IMR-90 (cell line): ENCODE measurements around the gene CETP. TPM values are rescaled to one million over a fixed set of nuclear protein-coding genes. Genes with fewer than 3 reads are reported as not detected.

ENCODE experiments used
- ATAC-seq: fragments of 200-7000 bp; cut with Tn5 transposase; 2 replicates; pipeline ENCODE4 v1.9.1; 2020; ENCODE audit warnings: low read depth, mild to moderate bottlenecking, moderate library complexity
- BruUV-seq: library from RNA; stranded (reverse); fragments of 400-500 nt; replicated peaks from 2 replicates; lab custom pipeline; 2021; lab: Mats Ljungman, UMichigan
- CTCF ChIA-PET: fragments of 300-600 bp; formaldehyde crosslinking; extraction: SDS; loops from one replicate; lab custom pipeline; 2021; ENCODE audit warnings: antibody characterized with exemption; lab: Yijun Ruan, JAX
- POLR2A ChIA-PET: fragments of 300-600 bp; sonication (Branson Sonifier 250); formaldehyde crosslinking; loops from one replicate; lab custom pipeline; 2022; ENCODE audit warnings: antibody characterized with exemption; ENCODE audit not compliant: unreplicated experiment; lab: Charles Lee
- DNase-seq: peaks from one replicate; pipeline ENCODE4 v3.0.0; 2013
- H2AFZ ChIP-seq: replicated peaks from 2 replicates; pipeline ENCODE3; 2013; ENCODE audit warnings: low read length, mild to moderate bottlenecking; ENCODE audit not compliant: poor library complexity
- H2AK5ac ChIP-seq: 2 replicates; pipeline ENCODE4 v1.6.1; 2013; ENCODE audit warnings: low read depth, low read length, inconsistent platforms
- H2AK9ac ChIP-seq: replicated peaks from 2 replicates; pipeline ENCODE3; 2013; ENCODE audit warnings: mild to moderate bottlenecking, low read depth, low read length, moderate library complexity; ENCODE audit not compliant: poor library complexity
- H2BK120ac ChIP-seq: 2 replicates; pipeline ENCODE4 v1.6.1; 2013; ENCODE audit warnings: low read depth, low read length, inconsistent platforms
- H2BK15ac ChIP-seq: 3 replicates; pipeline ENCODE4 v1.6.1; 2013; ENCODE audit warnings: low read depth, low read length, inconsistent platforms
- H2BK20ac ChIP-seq: 2 replicates; pipeline ENCODE4 v1.6.1; 2013; ENCODE audit warnings: low read depth, mild to moderate bottlenecking, inconsistent platforms, low read length, moderate library complexity
- H2BK5ac ChIP-seq: 2 replicates; pipeline ENCODE4 v1.6.1; 2013; ENCODE audit warnings: mild to moderate bottlenecking, low read depth, low read length, inconsistent platforms; ENCODE audit not compliant: poor library complexity, severe bottlenecking
- H3K14ac ChIP-seq: replicated peaks from 2 replicates; pipeline ENCODE4 v1.6.1; 2013; ENCODE audit warnings: low read depth, low read length, inconsistent platforms
- H3K18ac ChIP-seq: 2 replicates; pipeline ENCODE4 v1.6.1; 2013; ENCODE audit warnings: low read depth, low read length, control low read depth
- H3K23ac ChIP-seq: 2 replicates; pipeline ENCODE4 v1.6.1; 2013; ENCODE audit warnings: low read depth, low read length, inconsistent platforms
- H3K27ac ChIP-seq: 2 replicates; pipeline ENCODE4 v1.5.1; 2013; ENCODE audit warnings: mild to moderate bottlenecking, control low read depth, low read length; ENCODE audit not compliant: insufficient read depth
- H3K27me3 ChIP-seq: 2 replicates; pipeline ENCODE4 v1.6.1; 2013; ENCODE audit warnings: low read length; ENCODE audit not compliant: control insufficient read depth, insufficient read depth
- H3K36me3 ChIP-seq: 2 replicates; pipeline ENCODE4 v1.6.1; 2013; ENCODE audit warnings: low read length, mixed read lengths; ENCODE audit not compliant: control insufficient read depth, insufficient read depth
- H3K4ac ChIP-seq: 2 replicates; pipeline ENCODE4 v1.6.1; 2013; ENCODE audit warnings: low read depth, low read length, inconsistent platforms
- H3K4me1 ChIP-seq: 2 replicates; pipeline ENCODE4 v1.6.1; 2013; ENCODE audit warnings: low read length, mixed read lengths; ENCODE audit not compliant: control insufficient read depth, insufficient read depth
- H3K4me2 ChIP-seq: 2 replicates; pipeline ENCODE4 v1.6.1; 2013; ENCODE audit warnings: low read depth, mild to moderate bottlenecking, control low read depth, low read length, moderate library complexity
- H3K4me3 ChIP-seq: 2 replicates; pipeline ENCODE4 v1.5.1; 2013; ENCODE audit warnings: low read depth, mild to moderate bottlenecking, control low read depth, low read length, moderate library complexity; ENCODE audit not compliant: insufficient read depth
- H3K56ac ChIP-seq: 2 replicates; pipeline ENCODE4 v1.6.1; 2013; ENCODE audit warnings: low read length, inconsistent platforms; ENCODE audit not compliant: insufficient read depth; ENCODE audit errors: extremely low read depth
- H3K79me1 ChIP-seq, 2 experiments: 2 replicates each; pipeline ENCODE4 v1.6.1; 2013; ENCODE audit warnings: low read length in 2 of 2, inconsistent platforms in 1 of 2, low read depth in 1 of 2
- H3K9ac ChIP-seq: 2 replicates; pipeline ENCODE4 v1.6.1; 2013; ENCODE audit warnings: low read depth, low read length, control low read depth
- H3K9me1 ChIP-seq: 2 replicates; pipeline ENCODE4 v1.6.1; 2013; ENCODE audit warnings: low read length, inconsistent platforms; ENCODE audit not compliant: insufficient read depth
- H3K9me3 ChIP-seq: 2 replicates; pipeline ENCODE4 v1.6.1; 2013; ENCODE audit warnings: low read length; ENCODE audit not compliant: control insufficient read depth, insufficient read depth
- H4K20me1 ChIP-seq: 2 replicates; pipeline ENCODE4 v1.6.1; 2013; ENCODE audit warnings: low read length, inconsistent platforms; ENCODE audit not compliant: insufficient read depth
- H4K5ac ChIP-seq: 2 replicates; pipeline ENCODE4 v1.6.1; 2013; ENCODE audit warnings: mild to moderate bottlenecking, low read depth, low read length, control low read depth
- H4K8ac ChIP-seq, 2 experiments: 2 replicates each; pipeline ENCODE4 v1.6.1; 2013; ENCODE audit warnings: low read depth in 2 of 2, low read length in 2 of 2, control low read depth in 1 of 2, inconsistent platforms in 1 of 2
- H4K91ac ChIP-seq: 2 replicates; pipeline ENCODE4 v1.6.1; 2013; ENCODE audit warnings: low read depth, low read length, inconsistent platforms; ENCODE audit not compliant: insufficient read depth
- FOS ChIP-seq: fragments of 150-350 bp; IDR thresholded peaks from 2 replicates; pipeline ENCODE4 v1.6.1; 2016; ENCODE audit warnings: low read depth, low read length
- POLR2A ChIP-seq: IDR thresholded peaks from 2 replicates; pipeline ENCODE4 v1.6.1; 2012; ENCODE audit warnings: mild to moderate bottlenecking, low read depth, low read length
- WGBS, 2 experiments: methylation state at CpG; one replicate each; pipeline versions ENCODE4 v1.1.5 to v1.1.7; 2013; ENCODE audit warnings: missing lambda C conversion rate in 2 of 2; ENCODE audit not compliant: insufficient read length in 1 of 2; ENCODE audit errors: extremely low coverage in 2 of 2; 5-methylcytosine and 5-hydroxymethylcytosine counted together
- dilution Hi-C: fragments of 300-500 bp; cut with HindIII; formaldehyde crosslinking; loops from one replicate; pipeline ENCODE4 v1.14.3; 2018; ENCODE audit warnings: low sequenced_read_pairs; ENCODE audit not compliant: unreplicated experiment
- in situ Hi-C: fragments of 300-500 bp; cut with MboI; formaldehyde crosslinking; loops from 3 replicates; pipeline ENCODE4 v1.14.3; 2019; ENCODE audit warnings: low sequenced_read_pairs, inconsistent platforms, mixed read lengths
- intact Hi-C: fragments of 100-400 bp; cut with micrococcal nuclease; formaldehyde crosslinking; loops from 2 replicates; pipeline ENCODE4 v1.10.0; 2022
- polyA plus RNA-seq, 3 experiments: library from polyadenylated mRNA; depleted of rRNA; stranded (reverse); fragments of >200 nt; gene quantifications; 2 replicates each; pipeline ENCODE4 v1.2.3, GENCODE V29; 2012; ENCODE audit warnings: low replicate concordance in 1 of 3
- total RNA-seq: library from RNA; depleted of rRNA; stranded (reverse); fragments of >200 nt; gene quantifications from 2 replicates; pipeline ENCODE4 v1.2.3, GENCODE V29; 2012

The CETP gene
- total and polyA plus RNA-seq, 2 of the 4 experiments (the other 2 are of a cell fraction): not detected

DNA sequence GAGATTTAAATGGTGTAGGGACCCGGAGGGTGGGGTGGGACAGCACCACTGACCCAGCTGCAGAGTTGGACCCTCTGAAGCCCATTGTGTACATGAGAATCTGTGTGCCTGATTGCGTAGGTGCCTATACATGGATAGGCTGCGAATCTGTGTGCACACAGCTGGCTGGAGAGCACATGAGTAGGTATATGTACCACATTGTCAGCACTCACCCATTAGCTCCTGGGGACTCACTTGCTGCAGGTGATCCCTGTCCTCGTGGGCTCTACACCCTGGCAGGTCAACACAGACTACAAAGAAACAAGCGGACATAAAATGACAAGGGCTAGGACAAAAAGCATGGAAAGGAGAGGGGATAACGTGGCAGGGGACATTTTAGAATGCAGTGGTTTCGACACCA, 11.3 kb upstream of the CETP start:
- Histone ChIP-seq H3K27me3 (no peaks in the 10 kb centered on the region), H3K4me3 (no peak overlapping the region), H3K36me3 (peaks cover 5% of the 10 kb centered on the region), H4K8ac (no peak overlapping the region), H3K4me1 (peaks cover under 1% of the 10 kb centered on the region), H2AK9ac (no peak overlapping the region), H3K18ac (no peak overlapping the region), H3K4me2 (no peak overlapping the region), H3K14ac (no peak overlapping the region), H4K5ac (no peak overlapping the region), H2AK5ac (no peak overlapping the region), H3K9me3 (no peaks in the 10 kb centered on the region), H3K9me1 (0 out of 2 replicates have a peak, but pooled peaks cover 4% of the 10 kb centered on the region), H3K79me1 (peaks cover 0 to under 1% of the 10 kb centered on the region in 2 experiments; a peak in 1 of 4 replicates), H3K9ac (no peak overlapping the region), H4K91ac (no peak overlapping the region), H3K27ac (no peak overlapping the region), H3K4ac (no peak overlapping the region), H2AFZ (peak overlapping the region; percentile 46), H2BK5ac (no peak overlapping the region), H2BK120ac (no peak overlapping the region), H2BK20ac (no peak overlapping the region), H4K20me1 (peaks cover 11% of the 10 kb centered on the region), H3K23ac (no peak overlapping the region), H2BK15ac (no peak overlapping the region), H3K56ac (no peak overlapping the region)
- dilution Hi-C loops (no loop called here), in situ Hi-C loops (loop anchor here (5.0 kb wide), 1 partner anchor 83 kb away; the partner anchor contains the start of gene SLC12A3), intact Hi-C loops (loop anchor here (2.0 kb wide), 1 partner anchor 158 kb away; no protein-coding TSS in a partner anchor)
- BruUV-seq: no TSS peak
- peak; percentile 28; the same call in 1 of the 2 replicates for TF ChIP-seq POLR2A
- no peak for TF ChIP-seq FOS
- POLR2A ChIA-PET: no interaction called here
- WGBS, 2 experiments: 72% methylated on average over 4 of the region's 7 CpGs; no CpG with 5 or more reads in 1 of the 2 experiments
- DNase-seq: no peak
- CTCF ChIA-PET: interaction anchor here (0.5 to 1.3 kb wide), 4 partner anchors 9 to 69 kb away, joined by 3 to 5 read pairs (median 4); no protein-coding TSS in a partner anchor
- no peak for ATAC-seq
